GM12872 (cell line): Measurements from ENCODE around the gene RABGAP1L.
A peak's percentile ranks its signal among the peaks of the same experiment; 100 is the strongest.

Experiments
- TF ChIP-seq, protein P1 (sequence below): IDR thresholded peaks from 3 replicates; pipeline ENCODE4 v1.5.1; 2011; ENCODE audit warnings: low read depth, mild to moderate bottlenecking, low read length, moderate library complexity; ENCODE audit not compliant: insufficient read depth

The RABGAP1L gene

DNA sequence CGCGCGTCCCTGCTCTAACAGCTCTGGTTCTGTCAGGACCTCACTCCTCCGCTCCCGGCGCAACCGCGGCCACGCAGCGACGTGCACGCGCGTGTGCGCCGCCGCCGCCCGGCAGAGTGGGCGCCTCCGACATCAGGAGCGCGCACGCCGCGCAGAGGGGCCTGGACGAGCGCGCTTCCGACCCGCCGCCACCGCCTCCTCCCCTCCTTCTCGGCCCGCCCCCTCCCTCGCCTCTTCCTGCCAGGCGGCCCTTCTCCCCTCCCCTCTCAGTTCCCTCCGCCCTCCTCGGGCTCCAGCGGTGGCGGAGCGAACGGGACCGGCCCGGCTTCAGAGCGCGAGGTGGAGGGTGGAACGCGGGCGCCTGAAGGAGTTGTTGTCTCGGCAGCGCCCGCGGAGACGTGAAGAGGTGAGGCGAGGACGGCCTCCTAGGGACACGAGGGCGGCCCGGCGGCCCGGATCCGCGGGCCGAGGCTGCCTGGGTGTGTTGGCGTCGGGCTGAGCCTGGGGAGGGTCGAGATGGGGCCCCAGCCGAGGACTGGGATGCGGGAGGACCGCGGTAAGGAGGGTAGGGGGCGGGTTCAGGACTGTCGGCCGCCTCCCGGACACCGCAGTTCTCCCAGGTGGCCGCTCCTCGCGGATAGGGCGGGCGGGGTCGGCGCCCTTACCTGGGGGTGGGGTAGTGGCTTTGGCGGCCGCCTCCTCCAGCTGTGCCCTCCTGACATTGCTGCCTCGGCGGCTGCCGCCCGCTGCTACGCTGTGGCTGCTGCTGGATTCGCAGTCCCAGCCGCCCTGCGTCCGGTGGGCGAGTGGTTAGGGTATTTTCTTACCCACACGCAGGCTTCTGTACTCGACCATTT lies at the start of gene RABGAP1L:
RABGAP1L (plus strand) TSS at position 269 of the 857 bp plus-strand sequence.
- TF ChIP-seq, protein P1, sequence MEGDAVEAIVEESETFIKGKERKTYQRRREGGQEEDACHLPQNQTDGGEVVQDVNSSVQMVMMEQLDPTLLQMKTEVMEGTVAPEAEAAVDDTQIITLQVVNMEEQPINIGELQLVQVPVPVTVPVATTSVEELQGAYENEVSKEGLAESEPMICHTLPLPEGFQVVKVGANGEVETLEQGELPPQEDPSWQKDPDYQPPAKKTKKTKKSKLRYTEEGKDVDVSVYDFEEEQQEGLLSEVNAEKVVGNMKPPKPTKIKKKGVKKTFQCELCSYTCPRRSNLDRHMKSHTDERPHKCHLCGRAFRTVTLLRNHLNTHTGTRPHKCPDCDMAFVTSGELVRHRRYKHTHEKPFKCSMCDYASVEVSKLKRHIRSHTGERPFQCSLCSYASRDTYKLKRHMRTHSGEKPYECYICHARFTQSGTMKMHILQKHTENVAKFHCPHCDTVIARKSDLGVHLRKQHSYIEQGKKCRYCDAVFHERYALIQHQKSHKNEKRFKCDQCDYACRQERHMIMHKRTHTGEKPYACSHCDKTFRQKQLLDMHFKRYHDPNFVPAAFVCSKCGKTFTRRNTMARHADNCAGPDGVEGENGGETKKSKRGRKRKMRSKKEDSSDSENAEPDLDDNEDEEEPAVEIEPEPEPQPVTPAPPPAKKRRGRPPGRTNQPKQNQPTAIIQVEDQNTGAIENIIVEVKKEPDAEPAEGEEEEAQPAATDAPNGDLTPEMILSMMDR: no peak

DNA sequence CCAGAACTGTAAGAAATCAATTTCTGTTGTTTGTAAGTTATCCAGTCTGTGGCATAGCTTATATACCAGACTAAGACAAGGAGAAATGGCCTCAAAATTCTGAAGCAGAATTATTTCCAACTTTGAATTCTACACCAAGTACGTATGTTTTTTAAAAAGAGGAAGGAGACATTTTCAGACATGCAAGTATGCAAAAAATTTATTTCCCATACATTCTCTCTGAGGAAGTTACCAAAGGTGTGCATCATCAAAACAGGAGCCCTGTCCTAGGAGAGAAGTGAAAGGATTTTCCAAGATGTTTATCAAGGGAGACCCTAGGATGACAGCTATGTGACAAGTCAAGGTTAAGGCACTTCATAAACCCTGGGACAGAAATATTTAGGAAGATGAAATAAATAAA lies 49.3 kb upstream of the RABGAP1L start:
- TF ChIP-seq, protein P1: no peak

DNA sequence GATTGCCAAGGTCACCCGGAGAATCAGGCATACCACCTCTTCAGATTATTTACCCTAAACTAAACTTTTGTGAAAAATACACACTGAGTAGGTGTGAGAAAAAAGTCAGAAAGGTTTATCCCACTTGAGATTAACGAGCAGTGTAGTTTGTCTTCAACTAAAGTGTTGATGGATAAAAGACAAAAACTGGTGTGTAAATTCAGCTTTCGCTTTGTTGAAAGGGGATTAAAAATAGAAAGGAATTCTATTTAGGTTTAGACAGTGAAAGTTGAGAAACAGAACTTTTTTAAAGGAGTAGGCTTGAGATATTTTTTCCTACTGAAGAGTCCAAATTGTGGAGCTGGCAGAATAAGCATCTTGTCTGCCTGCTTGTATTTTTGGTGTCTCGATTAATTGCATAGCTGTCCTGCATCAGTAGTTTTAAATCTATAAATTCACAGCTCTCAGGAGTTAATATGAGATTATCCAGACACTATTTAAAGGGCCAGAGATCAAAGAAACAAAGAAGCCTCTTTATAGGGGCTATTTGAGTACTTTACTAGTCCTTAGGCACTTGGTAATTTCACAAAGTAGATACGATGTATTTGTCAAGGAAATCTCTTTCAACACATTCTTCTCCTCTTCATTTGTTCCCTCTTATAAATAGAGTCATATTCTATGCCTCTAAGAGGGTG lies 46.7 kb upstream of the RABGAP1L start:
- TF ChIP-seq, protein P1: no peak

DNA sequence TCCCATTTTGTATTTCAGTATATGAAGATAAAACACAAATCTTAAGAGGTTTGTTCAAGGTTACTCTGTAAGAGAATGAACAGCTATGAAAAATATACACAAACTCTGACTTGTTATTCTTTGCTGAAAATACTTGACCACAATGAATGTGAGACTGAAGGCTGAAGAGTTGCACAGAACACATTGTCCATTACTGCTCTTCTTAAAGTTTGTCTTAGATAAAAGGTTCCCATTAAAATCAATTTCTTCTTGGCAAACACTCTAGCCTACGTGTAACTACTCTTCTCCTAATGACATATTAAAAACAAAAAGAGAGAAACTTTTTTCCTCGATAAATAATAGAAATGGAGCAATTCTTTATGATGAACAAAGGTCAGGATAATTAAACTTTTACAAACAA lies 45.2 kb upstream of the RABGAP1L start:
- TF ChIP-seq, protein P1: no peak

DNA sequence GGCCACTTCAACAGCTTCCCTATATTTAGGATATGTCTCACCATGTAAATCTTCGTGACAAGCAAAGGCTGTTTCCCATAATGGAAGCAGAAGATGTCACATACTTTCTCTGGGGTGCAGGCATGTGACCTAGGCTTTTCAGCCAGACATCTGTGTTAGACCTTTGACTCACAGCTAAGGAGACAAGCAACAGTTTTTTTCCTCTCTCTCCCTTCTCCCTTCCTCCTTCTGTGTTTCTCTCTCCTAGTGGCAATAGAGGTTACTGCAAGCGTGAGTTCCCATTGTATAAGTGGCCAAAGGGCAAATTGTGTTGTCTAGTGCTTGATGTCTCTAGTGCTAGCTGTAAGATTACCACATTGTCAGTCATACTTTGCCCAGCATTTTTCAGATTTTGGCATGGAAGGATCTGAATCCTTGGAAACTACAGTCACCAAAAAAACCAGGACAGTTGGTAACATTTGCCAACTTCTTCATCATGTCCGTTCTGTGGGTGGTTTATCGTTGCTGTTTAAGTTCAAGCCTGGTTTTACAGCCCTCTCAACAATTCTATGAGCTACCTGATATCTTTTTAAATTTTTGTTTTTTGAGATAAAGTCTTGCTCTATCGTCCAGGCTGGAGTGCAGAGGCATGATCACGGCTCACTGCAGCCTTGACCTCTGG lies 44.4 kb upstream of the RABGAP1L start:
- TF ChIP-seq, protein P1: peak; percentile 90

DNA sequence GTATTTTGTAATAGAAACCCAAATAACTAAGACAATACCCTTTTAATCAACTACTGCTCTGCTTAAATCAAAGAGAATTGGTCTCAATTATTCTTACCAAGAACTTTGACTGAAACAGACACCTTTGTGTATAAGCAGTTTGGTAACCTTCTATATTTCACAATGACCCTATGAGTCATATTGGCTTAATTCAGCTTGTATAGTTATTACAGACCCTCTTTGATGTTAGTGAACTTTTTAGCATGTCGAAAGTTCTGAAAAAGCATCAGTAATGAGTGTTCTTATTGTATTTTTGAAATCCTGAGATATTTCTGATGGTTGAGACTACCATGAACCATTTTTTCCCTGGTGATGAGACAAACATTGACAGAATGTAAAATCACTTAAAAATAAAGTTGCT lies 43.3 kb upstream of the RABGAP1L start:
- TF ChIP-seq, protein P1: no peak

DNA sequence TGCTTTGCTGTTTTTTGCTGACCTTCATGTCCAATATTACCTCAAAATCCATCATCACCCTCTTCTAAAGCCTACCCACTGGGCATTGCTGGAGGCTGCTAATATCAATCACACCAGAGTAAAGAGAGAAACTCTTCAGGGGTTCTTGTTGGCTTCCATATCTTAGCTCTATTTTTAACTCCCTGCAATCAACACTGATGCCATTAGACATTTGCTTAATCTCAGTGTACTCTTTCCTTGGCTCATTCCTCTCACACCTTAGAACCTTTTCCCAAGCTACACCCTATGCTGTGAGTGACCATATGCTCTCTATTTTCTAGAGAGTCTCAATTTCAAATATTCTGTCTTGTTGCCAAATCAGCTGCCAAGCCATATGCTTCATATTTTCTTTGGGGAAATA lies 40.6 kb upstream of the RABGAP1L start:
- TF ChIP-seq, protein P1: no peak
